Measurements from ENCODE around the gene ARID5B. TPM values are rescaled to one million over a fixed set of nuclear protein-coding genes. Genes with fewer than 3 reads are reported as not detected.

ARID5B gene
- total RNA-seq, 1 experiment from 2014 or later: 15.7 TPM

DNA sequence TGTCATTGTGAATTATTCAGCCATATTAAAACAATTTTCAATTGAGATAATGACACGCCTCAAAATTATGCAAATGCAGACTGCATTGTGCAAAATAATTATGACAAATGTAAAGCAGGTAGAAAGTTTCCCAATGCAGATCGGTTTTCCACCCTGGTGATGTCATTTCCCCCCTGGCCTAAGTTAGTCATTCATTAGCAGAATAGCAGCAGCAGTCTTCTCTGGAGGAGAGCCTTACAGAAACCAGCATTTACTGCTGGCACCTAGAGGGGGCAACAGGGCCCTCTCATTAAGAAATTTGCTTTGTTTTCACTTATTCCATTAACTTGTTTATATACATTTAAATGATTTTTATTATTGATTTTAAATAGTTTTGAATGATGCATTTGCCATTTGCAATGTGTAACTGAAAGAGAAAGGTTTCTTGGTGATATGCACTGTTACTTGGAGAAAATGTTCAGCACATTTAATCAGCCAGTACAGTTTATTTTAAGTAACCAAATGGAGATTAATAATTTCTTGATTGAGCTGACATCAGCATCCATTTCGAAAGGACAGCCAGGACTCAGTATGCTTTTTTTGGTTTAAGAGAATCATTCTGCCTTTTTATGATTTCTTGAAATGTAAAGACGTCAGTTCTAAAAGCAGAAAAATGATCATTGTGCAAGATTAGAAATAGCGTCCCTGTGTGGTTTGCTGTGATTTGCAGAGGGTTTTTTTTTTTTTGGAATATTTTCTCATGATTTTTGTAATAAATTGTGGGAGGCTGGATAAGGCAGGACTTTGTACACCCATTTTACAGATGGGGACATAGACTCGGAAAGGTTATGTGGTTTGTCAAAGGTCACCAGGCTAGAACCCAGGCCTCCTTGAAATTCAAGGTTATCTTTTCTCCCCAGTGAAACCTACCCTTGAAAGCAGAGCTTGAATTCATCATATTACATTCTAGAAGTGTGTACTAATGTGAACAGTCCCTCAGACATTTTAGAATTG, 3.5 kb downstream of the ARID5B start:
- peak; percentile 80 for DNase-seq (ENCODE audit: low spot score)

- DNase-seq (ENCODE audit: low spot score): no peak
These were observed 4.5 kb downstream of the ARID5B start for GRCh38 chr10:61905837-61906561.

GRCh38 chr10:61906562-61906901, 5.0 kb downstream of the ARID5B start:
- DNase-seq (ENCODE audit: low spot score): no peak

DNA sequence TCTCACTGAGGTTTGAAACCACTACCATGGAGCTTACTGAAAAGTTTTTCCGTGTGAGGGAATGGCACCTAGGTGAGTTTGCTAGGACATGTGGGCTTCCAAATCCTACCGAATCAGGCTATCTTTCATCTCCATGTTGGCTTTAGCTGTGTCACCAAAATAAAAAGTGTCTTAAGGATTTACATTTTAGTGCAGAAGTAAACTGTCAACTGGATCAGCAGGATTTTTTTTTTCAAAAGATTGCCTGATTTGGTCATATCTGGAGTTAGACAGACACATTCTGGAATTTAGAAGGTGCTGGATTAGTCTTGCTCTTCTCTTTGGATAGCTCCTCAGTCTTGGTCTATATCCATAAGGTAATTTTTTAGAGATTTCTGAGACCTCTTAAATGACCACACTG, 5.5 kb downstream of the ARID5B start:
- no peak for DNase-seq (ENCODE audit: low spot score)

GRCh38 chr10:61907587-61907986, 6.1 kb downstream of the ARID5B start:
- DNase-seq (ENCODE audit: low spot score): no peak

GRCh38 chr10:61910226-61910805, 8.8 kb downstream of the ARID5B start:
- no peak for DNase-seq (ENCODE audit: low spot score)

DNA sequence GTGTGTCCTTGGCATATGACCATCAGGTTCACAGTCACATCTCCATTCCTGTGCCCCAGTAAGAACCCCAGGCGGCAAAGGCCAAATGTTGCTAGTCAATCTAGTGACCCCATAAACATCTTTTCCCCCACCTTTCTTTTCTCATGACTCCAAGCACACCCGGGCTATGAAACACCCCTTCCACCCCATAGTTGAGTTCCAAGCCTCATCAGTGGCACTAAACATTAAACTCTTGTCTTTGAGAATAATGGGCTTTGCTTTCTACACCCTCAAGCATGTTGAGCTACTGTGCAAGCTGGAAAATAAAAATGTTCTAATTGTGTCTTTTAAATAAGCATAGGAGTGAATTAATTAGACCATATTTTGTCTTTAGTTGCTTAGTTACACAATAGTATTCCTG, 9.4 kb downstream of the ARID5B start:
- DNase-seq (ENCODE audit: low spot score): no peak

- no peak for DNase-seq (ENCODE audit: low spot score)
These were observed 9.9 kb downstream of the ARID5B start for GRCh38 chr10:61911425-61911824.

GRCh38 chr10:61912981-61913380, 11.5 kb downstream of the ARID5B start:
- DNase-seq (ENCODE audit: low spot score): no peak

DNA sequence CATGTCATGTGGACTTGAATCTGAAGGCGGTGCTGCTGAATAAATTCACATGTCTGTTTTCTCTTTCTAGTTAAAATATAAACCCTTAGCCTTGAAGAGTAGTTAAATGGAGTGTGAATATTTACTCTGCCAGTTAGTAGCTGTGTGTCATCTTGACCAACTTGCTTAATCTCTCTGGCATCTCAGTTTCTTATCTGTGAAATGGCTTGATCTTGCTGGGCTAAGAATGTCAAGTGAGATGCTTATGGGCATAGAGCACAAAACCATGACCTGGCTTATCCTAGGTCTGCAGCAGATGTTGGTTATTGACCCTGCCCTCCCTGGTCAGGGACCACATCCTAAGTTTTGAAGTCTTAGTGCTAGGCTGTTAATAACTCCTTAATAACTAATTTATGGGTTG, 16.6 kb downstream of the ARID5B start:
- DNase-seq (ENCODE audit: low spot score): no peak

GRCh38 chr10:61918989-61919388, 17.5 kb downstream of the ARID5B start:
- no peak for DNase-seq (ENCODE audit: low spot score)

- DNase-seq (ENCODE audit: low spot score): no peak
These were observed 18.2 kb downstream of the ARID5B start for GRCh38 chr10:61919646-61920215.

- no peak for DNase-seq (ENCODE audit: low spot score)
These were observed 19.6 kb downstream of the ARID5B start for GRCh38 chr10:61921143-61921542.

GRCh38 chr10:61923210-61923949, 21.9 kb downstream of the ARID5B start:
- peak; percentile 19 for DNase-seq (ENCODE audit: low spot score)

- DNase-seq (ENCODE audit: low spot score): no peak
These were observed 22.4 kb downstream of the ARID5B start for GRCh38 chr10:61923950-61924274.

GRCh38 chr10:61929555-61929954, 28.1 kb downstream of the ARID5B start:
- DNase-seq (ENCODE audit: low spot score): no peak

DNA sequence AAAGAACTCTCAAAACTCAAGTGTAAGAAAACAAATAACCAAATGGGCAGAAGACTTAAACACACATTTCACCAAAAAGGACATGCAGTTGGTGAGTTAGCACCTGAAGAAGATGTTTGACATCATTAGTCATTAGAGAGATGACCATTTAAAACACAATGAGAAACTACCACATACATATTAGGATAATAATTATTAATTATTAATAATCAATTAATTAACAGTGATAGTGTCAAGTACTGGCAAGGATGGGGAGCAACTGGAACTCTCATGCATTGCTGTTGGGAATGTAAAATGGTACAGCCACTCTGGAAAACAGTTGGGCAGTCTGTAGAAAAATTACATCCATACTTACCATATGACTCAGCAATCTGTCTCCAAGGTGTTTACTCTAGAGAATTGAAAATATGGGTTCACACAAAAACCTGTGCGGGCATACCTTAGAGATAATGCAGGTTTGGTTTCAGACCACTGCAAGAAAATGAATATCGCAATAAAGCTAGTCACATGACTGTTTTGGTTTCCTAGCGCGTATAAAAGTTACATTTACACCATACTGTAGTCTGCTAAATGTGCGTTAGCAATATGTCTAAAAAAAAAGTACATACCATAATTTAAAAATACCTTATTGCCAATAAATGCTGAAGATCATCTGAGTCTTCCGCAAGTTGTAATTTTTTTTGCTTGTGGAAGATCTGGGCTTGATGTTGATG, 30.3 kb downstream of the ARID5B start:
- DNase-seq (ENCODE audit: low spot score): no peak

DNA sequence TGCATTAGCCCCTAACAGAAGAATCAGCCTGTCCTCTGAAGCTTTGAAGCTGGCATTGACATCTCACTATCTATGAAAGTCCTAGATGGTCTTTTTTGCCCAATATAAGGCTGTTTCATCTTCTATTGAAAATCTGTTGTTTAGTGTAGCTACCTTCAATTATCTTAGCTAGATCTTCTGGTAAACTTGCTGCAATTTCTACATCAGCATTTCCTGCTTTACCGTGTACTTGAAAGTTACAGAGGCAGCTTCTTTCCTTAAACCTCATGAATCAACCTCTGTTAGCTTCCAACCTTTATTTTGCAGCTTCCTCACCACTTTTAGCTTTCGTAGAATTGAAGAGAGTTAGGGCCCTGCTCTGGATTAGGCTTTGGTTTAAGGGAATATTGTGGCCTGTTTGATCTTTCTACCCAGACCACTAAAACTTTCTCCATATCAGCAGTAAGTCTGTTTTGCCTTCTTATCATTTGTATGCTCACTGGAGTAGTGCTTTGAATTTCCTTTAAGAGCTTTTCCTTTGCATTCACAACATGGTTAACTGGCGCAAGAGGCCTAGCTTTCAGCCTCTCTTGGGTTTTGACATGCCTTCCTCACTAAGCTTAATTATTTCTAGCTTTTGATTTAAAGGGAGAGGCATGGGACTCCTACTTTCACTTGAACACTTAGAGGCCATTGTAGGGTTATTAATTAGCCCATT, 32.5 kb downstream of the ARID5B start:
- no peak for DNase-seq (ENCODE audit: low spot score)

DNA sequence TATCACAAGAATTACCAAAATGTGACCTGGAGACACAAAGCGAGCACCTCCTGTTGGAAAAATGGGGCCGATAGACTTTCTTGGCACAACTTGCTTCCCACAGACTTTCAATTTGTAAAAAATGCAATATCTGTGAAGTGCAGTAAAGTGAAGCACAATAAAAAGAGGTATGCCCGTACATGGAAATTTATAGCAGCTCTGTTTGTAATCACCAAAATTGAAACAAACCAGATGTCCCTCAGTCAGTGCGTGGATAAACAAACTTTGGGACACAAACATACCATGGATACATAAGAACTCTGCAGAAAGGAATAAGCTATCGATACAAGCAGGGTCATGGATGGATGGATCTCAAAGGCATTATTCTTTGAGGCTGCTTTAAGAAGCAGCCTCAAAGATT, 33.6 kb downstream of the ARID5B start:
- no peak for DNase-seq (ENCODE audit: low spot score)

DNA sequence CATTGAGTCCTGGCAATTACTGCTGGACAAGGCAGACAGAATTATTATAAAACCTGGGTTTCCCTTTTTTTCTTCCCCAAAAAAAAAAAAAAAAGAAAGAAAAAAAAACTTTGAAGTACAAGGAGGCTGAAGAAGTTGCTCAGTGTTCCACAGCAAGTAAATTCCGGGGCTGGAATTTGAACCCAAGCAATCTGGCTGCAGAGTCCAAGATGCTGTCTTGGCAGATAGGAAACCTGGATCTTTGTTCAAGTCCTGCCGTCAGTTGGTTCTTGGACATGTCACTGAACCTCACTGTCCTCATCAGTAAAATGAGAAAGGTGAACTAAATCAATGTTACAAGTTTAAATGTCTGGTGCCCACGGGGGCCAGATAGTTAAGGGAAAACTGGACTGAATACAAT, 35.3 kb downstream of the ARID5B start:
- DNase-seq (ENCODE audit: low spot score): no peak

Measured in H4 (cell line).